CD4-positive, alpha-beta T cell treated with Interleukin-10 for 1 hour (primary cell): ENCODE data around the gene CDHR2.
A peak's percentile ranks its signal among the peaks of the same experiment; 100 is the strongest.

Experiments
- DNase-seq: peaks from one replicate; pipeline ENCODE4 v3.0.0-alpha.2; 2020

CDHR2 gene

GRCh38 chr5:176625512-176625911, 76.4 kb downstream of the CDHR2 start:
- DNase-seq, result no peak

GRCh38 chr5:176625966-176626875, 77.1 kb downstream of the CDHR2 start:
- no peak for DNase-seq

- no peak for DNase-seq
These were observed 77.7 kb downstream of the CDHR2 start for GRCh38 chr5:176626876-176627236.

GRCh38 chr5:176627582-176627981, 78.4 kb downstream of the CDHR2 start:
- DNase-seq, result no peak

GRCh38 chr5:176628406-176629228, 79.5 kb downstream of the CDHR2 start:
- DNase-seq, result no peak

- DNase-seq, result no peak
These were observed 80.2 kb downstream of the CDHR2 start for GRCh38 chr5:176629317-176629852.

GRCh38 chr5:176629853-176630680, 80.9 kb downstream of the CDHR2 start, which contains the start of the genes EIF4E1B and SNCB:
Gene EIF4E1B, plus strand, starts transcription at chr5:176630675. Its CDS starts 12,113 bp downstream, at chr5:176642788.
Gene SNCB, minus strand, starts transcription at chr5:176630534. Its CDS starts 880 bp downstream, at chr5:176629654.
- peak; percentile 30 for DNase-seq

- no peak for DNase-seq
These were observed 81.6 kb downstream of the CDHR2 start for GRCh38 chr5:176630681-176631222.

GRCh38 chr5:176631383-176632200, 82.5 kb downstream of the CDHR2 start:
- DNase-seq, result no peak

- DNase-seq, result no peak
These were observed 83.6 kb downstream of the CDHR2 start for GRCh38 chr5:176632745-176633144.

- DNase-seq, result no peak
These were observed 84.5 kb downstream of the CDHR2 start for GRCh38 chr5:176633598-176633997.

- DNase-seq, result no peak
These were observed 87.3 kb downstream of the CDHR2 start for GRCh38 chr5:176636426-176636825.

- DNase-seq, result no peak
These were observed 88.4 kb downstream of the CDHR2 start for GRCh38 chr5:176637556-176637955.

- no peak for DNase-seq
These were observed 89.3 kb downstream of the CDHR2 start for GRCh38 chr5:176638437-176638836.

GRCh38 chr5:176639208-176639607, 90.1 kb downstream of the CDHR2 start:
- DNase-seq, result no peak

GRCh38 chr5:176639981-176640380, 90.8 kb downstream of the CDHR2 start:
- DNase-seq, result no peak

GRCh38 chr5:176640616-176641015, 91.5 kb downstream of the CDHR2 start:
- DNase-seq, result no peak

GRCh38 chr5:176642675-176643490, 93.7 kb downstream of the CDHR2 start:
- DNase-seq, result no peak

GRCh38 chr5:176643491-176644219, 94.5 kb downstream of the CDHR2 start:
- no peak for DNase-seq

- no peak for DNase-seq
These were observed 95.2 kb downstream of the CDHR2 start for GRCh38 chr5:176644294-176644693.
